ENCODE measurements around the gene NLN. TPM values are rescaled to one million over a fixed set of nuclear protein-coding genes. Genes with fewer than 3 reads are reported as not detected.
A peak's percentile ranks its signal among the peaks of the same experiment; 100 is the strongest.

The NLN gene
- total and polyA plus RNA-seq, 9 of the 15 experiments (the other 6 are each of a cell fraction or from before 2014, with no cell fraction given): 6.9 to 45.2 (median 28.8) TPM

- H3K4me3 ChIP-seq: no peak overlapping the region
- H3K27ac ChIP-seq (ENCODE audit: extremely low read depth, low read depth, low read length): no peak overlapping the region
- H3K9ac ChIP-seq (ENCODE audit: insufficient read depth in 1 of 2, low read depth in 2 of 2, low read length in 2 of 2): no peak overlapping the region
- WGBS (ENCODE audit: insufficient coverage, low coverage, missing lambda C conversion rate): 19% methylated on average over 2 of the region's 3 CpGs
- no peak overlapping the region for H2AFZ ChIP-seq (ENCODE audit: low read depth, low read length)
- no peaks in the 10 kb centered on the region for H3K36me3 ChIP-seq (ENCODE audit: control insufficient read depth, insufficient read depth, low read length)
- no peak for DNase-seq (ENCODE audit: extremely low read depth in 1 of 4, low spot score in 3 of 4)
- TF ChIP-seq GMEB1 (CRISPR knock-in tag; IDR thresholded peaks at IDR 0.05): no peak
- TF ChIP-seq HOXB6 (CRISPR knock-in tag; IDR thresholded peaks at IDR 0.05; ENCODE audit: borderline replicate concordance): no peak
- TF ChIP-seq ATF7 (IDR thresholded peaks at IDR 0.05): no peak
- TF ChIP-seq RAD21 (CRISPR knock-in tag; conservative IDR thresholded peaks at IDR 0.05 in 1 of 2, IDR thresholded peaks at IDR 0.05 in 1 of 2): no peak
- no peaks in the 10 kb centered on the region for H3K9me3 ChIP-seq (replicated peaks; ENCODE audit: control insufficient read depth, insufficient read depth, low read depth, low read length)
- no peaks in the 10 kb centered on the region; a peak in 1 of 5 replicates for H3K4me1 ChIP-seq (replicated peaks in 1 of 2; ENCODE audit: control insufficient read depth in 2 of 2, insufficient read depth in 2 of 2, low read length in 2 of 2)
- in situ Hi-C loops (cut with MboI) (no loop called here), intact Hi-C loops (cut with micrococcal nuclease) (no loop called here)
- no peak overlapping the region for H3K4me2 ChIP-seq (ENCODE audit: insufficient read depth, low read length)
- ChIA-PET POLR2A (no interaction called here), CTCF (ENCODE audit: low intra/inter-chr PET ratio) (no interaction called here)
- no peak for FAIRE-seq
- no peaks in the 10 kb centered on the region; a peak in 1 of 5 replicates for H3K27me3 ChIP-seq (ENCODE audit: control insufficient read depth in 2 of 2, insufficient read depth in 2 of 2, low read length in 2 of 2)
- no peaks in the 10 kb centered on the region for H3K9me1 ChIP-seq (ENCODE audit: control insufficient read depth, insufficient read depth, low read length)
- no TSS peak for BruUV-seq (replicated peaks)
- no peaks in the 10 kb centered on the region for H4K20me1 ChIP-seq (replicated peaks; ENCODE audit: control insufficient read depth, insufficient read depth, low read length)
- no peak for ATAC-seq
- no peaks in the 10 kb centered on the region for H3K79me2 ChIP-seq (ENCODE audit: control insufficient read depth, insufficient read depth, low read length)
Measured at GRCh38 chr5:65868509-65868908, 146.5 kb downstream of the NLN start.

GRCh38 chr5:65871182-65871581 is 149.2 kb downstream of the NLN start:
- H3K4me3 ChIP-seq: no peak overlapping the region
- FAIRE-seq (no peak), ATAC-seq (no peak), DNase-seq (ENCODE audit: extremely low read depth in 1 of 4, low spot score in 3 of 4) (no peak)
- no peaks in the 10 kb centered on the region for H3K27me3 ChIP-seq (ENCODE audit: control insufficient read depth in 2 of 2, insufficient read depth in 2 of 2, low read length in 2 of 2)
- H3K4me1 ChIP-seq (replicated peaks in 1 of 2; ENCODE audit: control insufficient read depth in 2 of 2, insufficient read depth in 2 of 2, low read length in 2 of 2): no peaks in the 10 kb centered on the region; a peak in 1 of 5 replicates
- no peaks in the 10 kb centered on the region for H3K9me1 ChIP-seq (ENCODE audit: control insufficient read depth, insufficient read depth, low read length)
- intact Hi-C loops (cut with micrococcal nuclease) (no loop called here), in situ Hi-C loops (cut with MboI) (no loop called here)
- CTCF ChIA-PET (ENCODE audit: low intra/inter-chr PET ratio): no interaction called here
- H3K36me3 ChIP-seq (ENCODE audit: control insufficient read depth, insufficient read depth, low read length): no peaks in the 10 kb centered on the region
- 0 out of 2 replicates have a peak overlapping the region, but pooled peaks have one; percentile 17 for H2AFZ ChIP-seq (ENCODE audit: low read depth, low read length)
- POLR2A ChIA-PET: no interaction called here
- H3K9ac ChIP-seq (ENCODE audit: insufficient read depth in 1 of 2, low read depth in 2 of 2, low read length in 2 of 2): no peak overlapping the region
- H3K79me2 ChIP-seq (ENCODE audit: control insufficient read depth, insufficient read depth, low read length): no peaks in the 10 kb centered on the region
- H3K4me2 ChIP-seq (ENCODE audit: insufficient read depth, low read length): no peak overlapping the region
- H3K9me3 ChIP-seq (replicated peaks; ENCODE audit: control insufficient read depth, insufficient read depth, low read depth, low read length): no peaks in the 10 kb centered on the region
- 25% methylated on average over 5 of the region's 5 CpGs for WGBS (ENCODE audit: insufficient coverage, low coverage, missing lambda C conversion rate)
- H4K20me1 ChIP-seq (replicated peaks; ENCODE audit: control insufficient read depth, insufficient read depth, low read length): no peaks in the 10 kb centered on the region
- no TSS peak for BruUV-seq (replicated peaks)
- H3K27ac ChIP-seq (ENCODE audit: extremely low read depth, low read depth, low read length): no peak overlapping the region
- TF ChIP-seq RNF219 (CRISPR knock-in tag; IDR thresholded peaks at IDR 0.05) (no peak), CTBP1 (IDR thresholded peaks at IDR 0.05; ENCODE audit: borderline replicate concordance) (no peak), EGR1 (conservative IDR thresholded peaks at IDR 0.05) (peak; percentile 47), TAF9B (IDR thresholded peaks at IDR 0.05; ENCODE audit: partially characterized antibody) (no peak), ZBTB33 (CRISPR knock-in tag; IDR thresholded peaks at IDR 0.05) (no peak), SRSF3 (IDR thresholded peaks at IDR 0.05; ENCODE audit: insufficient read depth, low read length) (no peak), SRSF7 (optimal IDR thresholded peaks at IDR 0.05; ENCODE audit: low read depth, low read length) (no peak)
